SK-N-SH (cell line): ENCODE results near the gene WDR93. TPM values are rescaled to one million over a fixed set of nuclear protein-coding genes. Genes with fewer than 3 reads are reported as not detected.
"Not testable (repeated sequence)": the region's sequence is repeated elsewhere in the genome, so short reads cannot be mapped to it uniquely, and the experiment has no call there.

ENCODE experiments used
- CTCF ChIA-PET: fragments of 300-600, 350-600 bp; formaldehyde crosslinking; extraction: SDS; loops from one replicate; lab custom pipeline; 2021; lab: Yijun Ruan, JAX
- POLR2A ChIA-PET: fragments of 350-600 bp; sonication (Branson Sonifier 250); formaldehyde crosslinking; extraction: SDS; loops from one replicate; lab custom pipeline; 2020; ENCODE audit warnings: antibody characterized with exemption, inconsistent platforms; lab: Yijun Ruan, JAX
- DNase-seq: peaks from one replicate; pipeline ENCODE4 v3.0.0; 2012
- H2AFZ ChIP-seq: fragments of 200-600 bp; sonication (generic); 2 replicates; pipeline ENCODE4 v1.8.1; 2016; ENCODE audit warnings: antibody characterized with exemption, mild to moderate bottlenecking, low read depth
- H3F3A ChIP-seq: fragments of 200-600 bp; sonication (generic); replicated peaks from 2 replicates; pipeline ENCODE3; 2016; ENCODE audit warnings: antibody characterized with exemption, mild to moderate bottlenecking; ENCODE audit not compliant: insufficient read depth
- H3K27ac ChIP-seq, 2 experiments: fragments of 200-500 bp in 1 of 2; fragments of 200-600 bp in 1 of 2; sonication (Bioruptor generic) in 1 of 2; sonication (generic), shearing (Covaris generic) in 1 of 2; 2 replicates each; pipeline versions ENCODE4 v1.5.1 to v1.6.1; 2014 to 2016; ENCODE audit warnings: low read depth in 2 of 2, inconsistent platforms in 1 of 2, low read length in 1 of 2, mild to moderate bottlenecking in 1 of 2, mixed read lengths in 1 of 2
- H3K27me3 ChIP-seq: fragments of 200-600 bp; sonication (generic), shearing (Covaris generic); 2 replicates; pipeline ENCODE4 v1.6.1; 2016; ENCODE audit warnings: mixed run types; ENCODE audit not compliant: insufficient read depth
- H3K36me3 ChIP-seq, 2 experiments: fragments of 200-500 bp in 1 of 2; fragments of 200-600 bp in 1 of 2; sonication (Bioruptor generic) in 1 of 2; sonication (generic) in 1 of 2; replicated peaks in 1 of 2; 2 replicates each; pipeline versions ENCODE3 to v1.5.1; 2014 to 2016; ENCODE audit warnings: low read length in 1 of 2, mild to moderate bottlenecking in 1 of 2; ENCODE audit not compliant: insufficient read depth in 2 of 2, control insufficient read depth in 1 of 2
- H3K4me1 ChIP-seq, 2 experiments: fragments of 200-500 bp in 1 of 2; fragments of 200-600 bp in 1 of 2; sonication (Bioruptor generic) in 1 of 2; sonication (generic), shearing (Covaris generic) in 1 of 2; 2 replicates each; pipeline versions ENCODE4 v1.5.1 to v1.6.1; 2014 to 2016; ENCODE audit warnings: low read depth in 1 of 2, low read length in 1 of 2, mixed run types in 1 of 2; ENCODE audit not compliant: insufficient read depth in 2 of 2, control insufficient read depth in 1 of 2
- H3K4me2 ChIP-seq: fragments of 200-600 bp; sonication (generic), shearing (Covaris generic); 2 replicates; pipeline ENCODE4 v1.6.1; 2017; ENCODE audit warnings: mixed run types
- H3K4me3 ChIP-seq, 2 experiments: fragments of 200-500 bp in 1 of 2; fragments of 200-600 bp in 1 of 2; sonication (Bioruptor generic) in 1 of 2; sonication (generic), shearing (Covaris generic) in 1 of 2; 2 replicates each; pipeline versions ENCODE4 v1.5.1 to v1.8.1; 2014 to 2016; ENCODE audit warnings: low read depth in 2 of 2, inconsistent platforms in 1 of 2, low read length in 1 of 2, mild to moderate bottlenecking in 1 of 2, mixed read lengths in 1 of 2, moderate library complexity in 1 of 2
- H3K79me2 ChIP-seq: fragments of 200-600 bp; sonication (generic); 2 replicates; pipeline ENCODE4 v1.8.1; 2017; ENCODE audit warnings: mild to moderate bottlenecking; ENCODE audit not compliant: insufficient read depth
- H3K9ac ChIP-seq: fragments of 200-600 bp; sonication (generic); 2 replicates; pipeline ENCODE4 v1.6.1; 2017; ENCODE audit warnings: mixed run types
- H3K9me2 ChIP-seq: fragments of 200-600 bp; sonication (generic); 2 replicates; pipeline ENCODE4 v1.6.1; 2017; ENCODE audit warnings: mixed run types
- H3K9me3 ChIP-seq: fragments of 200-600 bp; sonication (generic); 2 replicates; pipeline ENCODE4 v1.6.1; 2017; ENCODE audit warnings: mixed run types, mild to moderate bottlenecking, moderate library complexity
- H4K20me1 ChIP-seq: fragments of 200-600 bp; sonication (generic); 2 replicates; pipeline ENCODE4 v1.6.1; 2017; ENCODE audit warnings: mild to moderate bottlenecking, mixed run types; ENCODE audit not compliant: insufficient read depth
- EP300 ChIP-seq, 2 experiments: IDR thresholded peaks; 2 replicates each; pipeline versions ENCODE4 v1.4.0 to v1.6.1; 2012; ENCODE audit warnings: borderline replicate concordance in 1 of 2, low read depth in 1 of 2, low read length in 1 of 2
- FOXM1 ChIP-seq: IDR thresholded peaks from 2 replicates; pipeline ENCODE4 v1.4.0; 2012; ENCODE audit warnings: low read depth, mild to moderate bottlenecking
- GATA2 ChIP-seq: sonication (generic); formaldehyde crosslinking; IDR thresholded peaks from 2 replicates; pipeline ENCODE4 v1.5.0; 2020; ENCODE audit warnings: mild to moderate bottlenecking, missing genetic modification reagents
- MXI1 ChIP-seq: IDR thresholded peaks from 2 replicates; pipeline ENCODE4 v1.6.1; 2012; ENCODE audit warnings: mild to moderate bottlenecking, low read depth, low read length, improper control_type of control experiment
- POLR2AphosphoS5 ChIP-seq: IDR thresholded peaks from 2 replicates; pipeline ENCODE4 v1.6.1; 2012; ENCODE audit warnings: low read depth, low read length
- RCOR1 ChIP-seq: fragments of 150-350 bp; IDR thresholded peaks from 2 replicates; pipeline ENCODE4 v1.6.1; 2017; ENCODE audit warnings: antibody characterized with exemption, low read length
- REST ChIP-seq: IDR thresholded peaks from 2 replicates; pipeline ENCODE4 v1.6.1; 2012; ENCODE audit warnings: mild to moderate bottlenecking, low read depth, low read length, moderate library complexity
- SMC3 ChIP-seq: IDR thresholded peaks from 2 replicates; pipeline ENCODE4 v1.6.1; 2012; ENCODE audit warnings: low read depth, low read length, improper control_type of control experiment
- TEAD4 ChIP-seq: IDR thresholded peaks from 2 replicates; pipeline ENCODE4 v1.4.0; 2012; ENCODE audit warnings: mild to moderate bottlenecking, borderline replicate concordance; ENCODE audit not compliant: insufficient read depth
- USF1 ChIP-seq: IDR thresholded peaks from 2 replicates; pipeline ENCODE4 v1.4.0; 2012; ENCODE audit warnings: low read depth, borderline replicate concordance
- WGBS: methylation state at CpG from one replicate; pipeline ENCODE4 v1.1.6; 2017; ENCODE audit warnings: low lambda C conversion rate; 5-methylcytosine and 5-hydroxymethylcytosine counted together
- polyA plus RNA-seq, 3 experiments: library from polyadenylated mRNA; depleted of rRNA; stranded (reverse); fragments of >200 nt; gene quantifications; 2 replicates each; pipeline ENCODE4 v1.2.3, GENCODE V29; 2012

Gene WDR93
- polyA plus RNA-seq, 1 of the 3 experiments (the other 2 are of a cell fraction): 0.35 TPM

- H3K79me2 ChIP-seq: no peaks in the 10 kb centered on the region
- H3F3A ChIP-seq: peaks cover 7% of the 10 kb centered on the region
- H3K9me3 ChIP-seq: peaks cover 12% of the 10 kb centered on the region; the same call in 1 of the 2 replicates
- WGBS: 85% methylated on average over 3 of the region's 3 CpGs
- ChIA-PET POLR2A (no interaction called here), CTCF (interaction anchor here (0.6 to 1.6 kb wide), 3 partner anchors 10 to 88 kb away, joined by 3 to 6 read pairs (median 3); no protein-coding TSS in a partner anchor)
- H2AFZ ChIP-seq: no peak overlapping the region
- no peak overlapping the region for H3K4me2 ChIP-seq
- TF ChIP-seq TEAD4: no peak
- no peak for TF ChIP-seq MXI1
- no peak for TF ChIP-seq GATA2
- TF ChIP-seq USF1: no peak
- TF ChIP-seq POLR2AphosphoS5: no peak
- no peak for TF ChIP-seq FOXM1
- TF ChIP-seq EP300 (IDR thresholded peaks at IDR 0.05; ENCODE audit: borderline replicate concordance in 1 of 2, low read depth in 1 of 2, low read length in 1 of 2): no peak
- no peak for TF ChIP-seq REST
- no peak for TF ChIP-seq RCOR1
- TF ChIP-seq SMC3: no peak
- no peaks in the 10 kb centered on the region for H4K20me1 ChIP-seq
- H3K27me3 ChIP-seq: no peaks in the 10 kb centered on the region
- H3K4me3 ChIP-seq: no peak overlapping the region
- H3K4me1 ChIP-seq: no peaks in the 10 kb centered on the region; a peak in 1 of 4 replicates
- H3K27ac ChIP-seq: no peak overlapping the region
- no peak overlapping the region for H3K9ac ChIP-seq
- H3K36me3 ChIP-seq: peaks cover 0 to 14% of the 10 kb centered on the region in 2 experiments
- H3K9me2 ChIP-seq: no peaks in the 10 kb centered on the region
- DNase-seq: no peak
These were observed 97.3 kb downstream of the WDR93 start for GRCh38 chr15:89787944-89788343.

- H3K4me3 ChIP-seq, H4K20me1 ChIP-seq, H3F3A ChIP-seq, H3K4me1 ChIP-seq, H3K79me2 ChIP-seq, H2AFZ ChIP-seq, H3K9me2 ChIP-seq, H3K27me3 ChIP-seq, DNase-seq, H3K9ac ChIP-seq, H3K27ac ChIP-seq, POLR2A ChIA-PET, H3K4me2 ChIP-seq: not testable (repeated sequence)
- H3K36me3 ChIP-seq: peaks cover 0 to 14% of the 10 kb centered on the region in 2 experiments
- peaks cover 12% of the 10 kb centered on the region; the same call in 1 of the 2 replicates for H3K9me3 ChIP-seq
- CTCF ChIA-PET: interaction anchor here (1.3 to 1.6 kb wide), 2 partner anchors 11 to 86 kb away, joined by 3 to 6 read pairs; no protein-coding TSS in a partner anchor
- 95% methylated on average over 4 of the region's 4 CpGs for WGBS
These were observed 98.0 kb downstream of the WDR93 start for GRCh38 chr15:89788585-89788984.
